Smooth muscle cell (in vitro differentiated cells): ENCODE measurements around the gene LCK. TPM values are rescaled to one million over a fixed set of nuclear protein-coding genes. Genes with fewer than 3 reads are reported as not detected.
"Not testable (repeated sequence)": the region's sequence is repeated elsewhere in the genome, so short reads cannot be mapped to it uniquely, and the experiment has no call there.

ENCODE experiments used
- DNase-seq: peaks from one replicate; lab custom pipeline; 2025; ENCODE audit not compliant: unreplicated experiment; lab: John Stamatoyannopoulos, UW
- H2AFZ ChIP-seq: fragments of 200-600 bp; sonication (generic); 2 replicates; pipeline ENCODE4 v1.6.0; 2016; ENCODE audit warnings: antibody characterized with exemption, low read depth, mild to moderate bottlenecking
- H3F3A ChIP-seq: fragments of 200-600 bp; sonication (generic); 2 replicates; pipeline ENCODE4 v1.6.0; 2017; ENCODE audit warnings: antibody characterized with exemption, low read depth
- H3K27ac ChIP-seq: fragments of 200-600 bp; sonication (generic); 2 replicates; pipeline ENCODE4 v1.5.1; 2016; ENCODE audit warnings: low read depth, mild to moderate bottlenecking
- H3K27me3 ChIP-seq: fragments of 200-600 bp; sonication (generic); 2 replicates; pipeline ENCODE4 v1.6.1; 2016; ENCODE audit warnings: low read depth, mild to moderate bottlenecking
- H3K36me3 ChIP-seq: fragments of 200-600 bp; sonication (generic); 2 replicates; pipeline ENCODE4 v1.5.1; 2016; ENCODE audit warnings: low read depth
- H3K4me1 ChIP-seq: fragments of 200-600 bp; sonication (generic); 2 replicates; pipeline ENCODE4 v1.5.1; 2016; ENCODE audit warnings: low read depth
- H3K4me2 ChIP-seq: fragments of 200-600 bp; sonication (generic); 2 replicates; pipeline ENCODE4 v1.6.0; 2016; ENCODE audit warnings: mild to moderate bottlenecking
- H3K4me3 ChIP-seq: fragments of 200-600 bp; sonication (generic); 2 replicates; pipeline ENCODE4 v1.5.1; 2016; ENCODE audit warnings: mild to moderate bottlenecking
- H3K79me2 ChIP-seq: fragments of 200-600 bp; sonication (generic); 2 replicates; pipeline ENCODE4 v1.6.0; 2016; ENCODE audit warnings: low read depth, mild to moderate bottlenecking
- H3K9ac ChIP-seq: fragments of 200-600 bp; sonication (generic); 2 replicates; pipeline ENCODE4 v1.6.0; 2016; ENCODE audit warnings: low read depth
- H3K9me3 ChIP-seq: fragments of 200-600 bp; sonication (generic); replicated peaks from 2 replicates; pipeline ENCODE4 v1.5.1; 2016; ENCODE audit warnings: low read depth
- H4K20me1 ChIP-seq: fragments of 200-600 bp; sonication (generic); 2 replicates; pipeline ENCODE4 v1.6.0; 2016; ENCODE audit warnings: low read depth
- WGBS: methylation state at CpG from one replicate; pipeline ENCODE4 v1.1.7; 2016; ENCODE audit warnings: low lambda C conversion rate; 5-methylcytosine and 5-hydroxymethylcytosine counted together
- polyA plus RNA-seq: library from polyadenylated mRNA; unstranded; fragments of >200 nt; fragmentation: Nextera tagmentation; extraction: Ambion mirVana; gene quantifications from 2 replicates; pipeline ENCODE4 v1.2.1, GENCODE V29; 2016
- total RNA-seq: library from RNA; depleted of rRNA; stranded (reverse); fragments of >200 nt; gene quantifications from 2 replicates; pipeline ENCODE4 v1.2.3, GENCODE V29; 2014
- TF ChIP-seq, protein P1 (sequence below): fragments of 200-600 bp; sonication (generic); IDR thresholded peaks from 2 replicates; pipeline ENCODE4 v1.5.1; 2017; ENCODE audit warnings: borderline replicate concordance, mild to moderate bottlenecking, antibody characterized with exemption; ENCODE audit not compliant: insufficient read depth, poor library complexity, severe bottlenecking

Gene LCK
- total and polyA plus RNA-seq, 2 experiments from 2014 or later = 0.22 TPM; not detected in 1

DNA sequence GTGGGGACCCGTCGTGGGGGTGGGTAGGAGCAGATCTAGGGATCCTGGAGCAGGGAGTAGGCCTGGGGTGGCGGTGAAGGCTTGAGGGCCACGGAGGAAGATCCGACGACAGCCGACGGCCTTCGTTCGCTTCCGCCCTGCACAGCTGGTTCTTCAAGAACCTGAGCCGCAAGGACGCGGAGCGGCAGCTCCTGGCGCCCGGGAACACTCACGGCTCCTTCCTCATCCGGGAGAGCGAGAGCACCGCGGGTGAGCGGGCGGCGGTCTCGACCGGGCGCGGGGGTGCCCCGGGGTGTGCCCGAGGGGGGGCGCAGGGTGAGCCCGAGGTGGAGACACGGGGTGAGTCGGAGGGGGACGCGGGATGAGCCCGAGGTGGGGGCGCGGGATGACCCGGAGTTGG lies 24.4 kb downstream of the LCK start:
- 67% methylated on average over 12 of the region's 41 CpGs for WGBS

DNA sequence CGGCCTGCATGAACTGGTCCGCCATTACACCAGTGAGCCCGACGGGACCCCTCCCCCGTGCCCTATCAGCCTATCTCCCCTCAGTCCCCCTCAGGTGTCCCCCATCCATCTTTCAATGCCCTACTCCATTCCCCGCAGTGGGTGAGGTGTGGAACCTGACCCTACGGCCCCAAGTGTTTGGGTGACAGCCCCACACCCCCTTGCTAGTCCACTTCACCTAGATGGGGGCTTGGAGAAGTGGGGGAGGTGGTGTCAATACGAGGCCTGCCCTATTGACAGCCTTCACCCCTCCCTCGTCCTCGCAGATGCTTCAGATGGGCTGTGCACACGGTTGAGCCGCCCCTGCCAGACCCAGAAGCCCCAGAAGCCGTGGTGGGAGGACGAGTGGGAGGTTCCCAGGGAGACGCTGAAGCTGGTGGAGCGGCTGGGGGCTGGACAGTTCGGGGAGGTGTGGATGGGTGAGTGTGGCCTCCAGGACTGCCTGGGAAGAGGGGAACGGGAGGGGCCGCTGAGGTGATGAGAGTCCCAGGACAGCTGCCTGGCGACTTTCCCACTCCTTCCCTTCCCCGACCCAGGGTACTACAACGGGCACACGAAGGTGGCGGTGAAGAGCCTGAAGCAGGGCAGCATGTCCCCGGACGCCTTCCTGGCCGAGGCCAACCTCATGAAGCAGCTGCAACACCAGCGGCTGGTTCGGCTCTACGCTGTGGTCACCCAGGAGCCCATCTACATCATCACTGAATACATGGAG lies 25.1 kb downstream of the LCK start:
- H4K20me1 ChIP-seq = no peaks in the 10 kb centered on the region
- no peaks in the 10 kb centered on the region for H3K79me2 ChIP-seq
- TF ChIP-seq, protein P1, sequence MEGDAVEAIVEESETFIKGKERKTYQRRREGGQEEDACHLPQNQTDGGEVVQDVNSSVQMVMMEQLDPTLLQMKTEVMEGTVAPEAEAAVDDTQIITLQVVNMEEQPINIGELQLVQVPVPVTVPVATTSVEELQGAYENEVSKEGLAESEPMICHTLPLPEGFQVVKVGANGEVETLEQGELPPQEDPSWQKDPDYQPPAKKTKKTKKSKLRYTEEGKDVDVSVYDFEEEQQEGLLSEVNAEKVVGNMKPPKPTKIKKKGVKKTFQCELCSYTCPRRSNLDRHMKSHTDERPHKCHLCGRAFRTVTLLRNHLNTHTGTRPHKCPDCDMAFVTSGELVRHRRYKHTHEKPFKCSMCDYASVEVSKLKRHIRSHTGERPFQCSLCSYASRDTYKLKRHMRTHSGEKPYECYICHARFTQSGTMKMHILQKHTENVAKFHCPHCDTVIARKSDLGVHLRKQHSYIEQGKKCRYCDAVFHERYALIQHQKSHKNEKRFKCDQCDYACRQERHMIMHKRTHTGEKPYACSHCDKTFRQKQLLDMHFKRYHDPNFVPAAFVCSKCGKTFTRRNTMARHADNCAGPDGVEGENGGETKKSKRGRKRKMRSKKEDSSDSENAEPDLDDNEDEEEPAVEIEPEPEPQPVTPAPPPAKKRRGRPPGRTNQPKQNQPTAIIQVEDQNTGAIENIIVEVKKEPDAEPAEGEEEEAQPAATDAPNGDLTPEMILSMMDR = no peak
- no peak overlapping the region for H3K9ac ChIP-seq
- no peaks in the 10 kb centered on the region for H3F3A ChIP-seq
- H3K4me2 ChIP-seq = no peak overlapping the region
- 89% methylated on average over 30 of the region's 30 CpGs for WGBS
- no peaks in the 10 kb centered on the region for H3K27me3 ChIP-seq
- H3K36me3 ChIP-seq = no peaks in the 10 kb centered on the region
- H3K27ac ChIP-seq = no peak overlapping the region
- H2AFZ ChIP-seq = no peak overlapping the region
- peaks cover 5% of the 10 kb centered on the region for H3K4me1 ChIP-seq
- H3K4me3 ChIP-seq = no peak overlapping the region
- DNase-seq = no peak
- no peaks in the 10 kb centered on the region for H3K9me3 ChIP-seq

More for the DNA sequence above, 24.4 kb downstream of the LCK start:
- H3K4me3 ChIP-seq = no peak overlapping the region
- no peaks in the 10 kb centered on the region for H3K27me3 ChIP-seq
- H3K79me2 ChIP-seq = no peaks in the 10 kb centered on the region
- no peak overlapping the region for H3K27ac ChIP-seq
- peaks cover 5% of the 10 kb centered on the region for H3K4me1 ChIP-seq
- no peaks in the 10 kb centered on the region for H3K36me3 ChIP-seq
- no peak overlapping the region for H2AFZ ChIP-seq
- no peak overlapping the region for H3K4me2 ChIP-seq
- no peaks in the 10 kb centered on the region for H3F3A ChIP-seq
- H3K9ac ChIP-seq = no peak overlapping the region
- H3K9me3 ChIP-seq = no peaks in the 10 kb centered on the region
- TF ChIP-seq, protein P1 = no peak
- no peaks in the 10 kb centered on the region for H4K20me1 ChIP-seq
- DNase-seq = no peak

DNA sequence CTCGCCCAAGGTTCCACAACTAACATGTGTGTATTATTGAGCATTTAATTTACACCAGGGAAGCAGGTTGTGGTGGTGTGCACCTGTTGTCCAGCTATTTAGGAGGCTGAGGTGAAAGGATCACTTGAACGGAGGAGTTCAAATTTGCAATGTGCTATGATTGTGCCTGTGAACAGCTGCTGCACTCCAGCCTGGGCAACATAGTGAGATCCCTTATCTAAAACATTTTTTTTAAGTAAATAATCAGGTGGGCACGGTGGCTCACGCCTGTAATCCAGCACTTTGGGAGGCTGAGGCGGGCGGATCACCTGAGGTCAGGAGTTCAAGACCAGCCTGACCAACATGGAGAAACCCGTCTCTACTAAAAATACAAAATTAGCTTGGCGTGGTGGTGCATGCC lies 33.7 kb downstream of the LCK start:
- H4K20me1 ChIP-seq, H2AFZ ChIP-seq, H3K4me2 ChIP-seq, H3K9me3 ChIP-seq, H3K79me2 ChIP-seq, DNase-seq, H3K4me3 ChIP-seq, H3K4me1 ChIP-seq, H3K27me3 ChIP-seq, H3K9ac ChIP-seq, H3K27ac ChIP-seq, H3K36me3 ChIP-seq, H3F3A ChIP-seq: not testable (repeated sequence)
- 93% methylated on average over 8 of the region's 8 CpGs for WGBS

DNA sequence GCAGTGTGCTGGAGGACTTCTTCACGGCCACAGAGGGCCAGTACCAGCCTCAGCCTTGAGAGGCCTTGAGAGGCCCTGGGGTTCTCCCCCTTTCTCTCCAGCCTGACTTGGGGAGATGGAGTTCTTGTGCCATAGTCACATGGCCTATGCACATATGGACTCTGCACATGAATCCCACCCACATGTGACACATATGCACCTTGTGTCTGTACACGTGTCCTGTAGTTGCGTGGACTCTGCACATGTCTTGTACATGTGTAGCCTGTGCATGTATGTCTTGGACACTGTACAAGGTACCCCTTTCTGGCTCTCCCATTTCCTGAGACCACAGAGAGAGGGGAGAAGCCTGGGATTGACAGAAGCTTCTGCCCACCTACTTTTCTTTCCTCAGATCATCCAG lies 34.6 kb downstream of the LCK start:
- Histone ChIP-seq H4K20me1 (no peaks in the 10 kb centered on the region), H3K4me3 (no peak overlapping the region), H3K36me3 (no peaks in the 10 kb centered on the region), H3K9me3 (no peaks in the 10 kb centered on the region), H3K27me3 (no peaks in the 10 kb centered on the region), H3K4me1 (no peaks in the 10 kb centered on the region), H3K79me2 (no peaks in the 10 kb centered on the region), H3K27ac (no peak overlapping the region), H3F3A (no peaks in the 10 kb centered on the region), H3K4me2 (no peak overlapping the region), H3K9ac (no peak overlapping the region), H2AFZ (no peak overlapping the region)
- 100% methylated on average over 3 of the region's 3 CpGs for WGBS
- DNase-seq = no peak
- TF ChIP-seq, protein P1 = no peak
